Naive thymus-derived CD8-positive, alpha-beta T cell (primary cell): ENCODE data around the gene DES. TPM values are rescaled to one million over a fixed set of nuclear protein-coding genes. Genes with fewer than 3 reads are reported as not detected.
"Not testable (repeated sequence)": the region's sequence is repeated elsewhere in the genome, so short reads cannot be mapped to it uniquely, and the experiment has no call there.

Source experiments
- ATAC-seq, 2 donors: fragments of 150-1000 bp; cut with Tn5 transposase in 1 of 2; sonication (Bioruptor Pico), chemical (Tn5 transposase) in 1 of 2; 1 replicate in 1 of 2; 2 replicates in 1 of 2; pipeline ENCODE4 v1.10.0; 2021; ENCODE audit warnings: mild to moderate bottlenecking in 2 of 2, moderate library complexity in 2 of 2
- POLR2A ChIA-PET: fragments of 350-600 bp; sonication (Branson Sonifier 250); formaldehyde crosslinking; loops from one replicate; lab custom pipeline; 2021; ENCODE audit warnings: antibody characterized with exemption; lab: Charles Lee
- DNase-seq, 10 donors: peaks; one replicate each; pipeline versions ENCODE4 v3.0.0 to v3.0.0-alpha.2; 2020 to 2022
- H3K27ac Mint-ChIP-seq, 10 donors: one replicate each; pipeline ENCODE4 v1.8.0; 2020 to 2022; ENCODE audit warnings: mild to moderate bottlenecking in 10 of 10, mixed read lengths in 10 of 10, moderate library complexity in 4 of 10, inconsistent platforms in 1 of 10
- H3K27me3 Mint-ChIP-seq, 5 donors: one replicate each; pipeline ENCODE4 v1.8.0; 2021 to 2022; ENCODE audit warnings: mixed read lengths in 5 of 5
- H3K36me3 Mint-ChIP-seq, 3 donors: one replicate each; pipeline ENCODE4 v1.8.0; 2020 to 2022; ENCODE audit warnings: mixed read lengths in 3 of 3, mild to moderate bottlenecking in 2 of 3, inconsistent platforms in 1 of 3
- H3K4me1 Mint-ChIP-seq, 4 donors: one replicate each; pipeline ENCODE4 v1.8.0; 2021 to 2022; ENCODE audit warnings: mixed read lengths in 4 of 4
- H3K4me3 Mint-ChIP-seq, 10 donors: one replicate each; pipeline ENCODE4 v1.8.0; 2020 to 2022; ENCODE audit warnings: mild to moderate bottlenecking in 10 of 10, mixed read lengths in 10 of 10, moderate library complexity in 6 of 10, inconsistent platforms in 1 of 10
- H3K9me3 Mint-ChIP-seq, 9 donors: one replicate each; pipeline ENCODE4 v1.8.0; 2020 to 2022; ENCODE audit warnings: mixed read lengths in 9 of 9, mild to moderate bottlenecking in 3 of 9, inconsistent platforms in 1 of 9, moderate library complexity in 1 of 9
- polyA plus RNA-seq, 3 donors: library from polyadenylated mRNA; unstranded; fragments of 300-500 nt; fragmentation: Illumina TruSeq; gene quantifications; one replicate each; pipeline ENCODE4 v1.2.3, GENCODE V29; 2021
- total RNA-seq, 8 experiments: library from RNA in 2 of 8; stranded (reverse) in 2 of 8; gene quantifications; one replicate each; pipeline ENCODE4 v1.2.3 and lab custom pipeline; 2021 to 2026

The DES gene
- total and polyA plus RNA-seq, 5 experiments from 2014 or later, result not detected

- DNase-seq (peak; percentile 83 to 98 (median 94)), ATAC-seq (peak; percentile 58 to 68)
- Mint-ChIP-seq H3K36me3 (peaks cover 0 to 30% (median 7%) of the 10 kb centered on the region in 3 donors), H3K4me3 (peak within 1 kb of the TSS; percentile 90 to 97 (median 94)), H3K27ac (peak within 1 kb of the TSS; percentile 91 to 99 (median 96)), H3K4me1 (peaks cover 4 to 36% (median 23%) of the 10 kb centered on the region in 4 donors), H3K9me3 (no peaks in the 10 kb centered on the region), H3K27me3 (no peaks in the 10 kb centered on the region)
- POLR2A ChIA-PET, result interaction anchor here (0.6 to 2.5 kb wide), 24 partner anchors 9 to 1436 kb away, joined by 3 to 13 read pairs (median 4); partner anchors contain the start of genes AAMP, ABCB6, ANKZF1 and ARPC2
These were observed 30.7 kb upstream of the DES start, which contains the start of gene DNPEP for GRCh38 chr2:219387306-219388120. Gene DNPEP, minus strand, starts transcription at chr2:219387912. Its CDS starts 118 bp downstream, at chr2:219387794.

DNA sequence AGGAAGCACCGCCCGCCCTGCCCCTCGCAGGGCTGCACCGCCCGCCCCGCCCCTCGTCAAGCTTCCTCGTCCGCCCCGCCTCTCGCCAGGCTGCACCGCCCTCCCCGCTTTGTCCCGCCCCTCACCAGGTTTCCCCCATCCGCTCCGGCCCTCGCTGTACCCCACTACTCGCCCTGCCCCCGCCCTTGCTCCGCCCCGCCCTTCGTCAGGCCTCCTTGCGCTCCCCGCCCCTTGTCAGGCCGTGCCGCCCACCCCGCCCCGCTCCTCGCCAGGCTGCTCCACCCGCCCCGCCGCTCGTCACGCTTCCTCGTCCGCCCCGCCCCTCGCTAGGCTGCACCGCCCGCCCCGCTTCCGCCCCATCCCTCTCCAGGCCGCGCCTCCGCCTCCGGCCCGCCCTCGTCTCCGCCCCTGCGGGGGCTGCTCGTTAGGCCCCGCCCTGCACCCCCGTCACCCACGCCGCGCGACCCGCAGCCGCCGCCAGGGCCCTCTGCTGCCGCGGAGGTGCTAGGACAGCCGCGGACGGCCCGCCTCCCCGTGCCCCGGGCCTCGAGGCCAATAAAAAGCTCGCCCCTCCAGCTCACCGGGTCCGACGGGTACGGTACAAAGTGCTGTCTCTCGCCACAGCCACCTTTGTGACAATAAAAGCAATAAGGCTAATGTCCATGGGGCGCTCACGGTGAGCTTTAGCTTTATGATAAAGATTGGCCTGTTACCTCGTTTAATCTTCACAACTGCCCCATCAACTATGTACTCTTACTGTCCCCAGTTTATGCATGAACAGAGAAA, 29.9 kb upstream of the DES start:
- H3K27ac Mint-ChIP-seq, result peak overlapping the region; percentile 25 to 96 (median 92)
- peaks cover 0 to 1% (median 0%) of the 10 kb centered on the region in 5 donors for H3K27me3 Mint-ChIP-seq
- peaks cover 4 to 36% (median 22%) of the 10 kb centered on the region in 4 donors for H3K4me1 Mint-ChIP-seq
- H3K9me3 Mint-ChIP-seq, result no peaks in the 10 kb centered on the region
- POLR2A ChIA-PET, result interaction anchor here (0.6 to 2.5 kb wide), 26 partner anchors 9 to 1172 kb away, joined by 3 to 13 read pairs (median 4); partner anchors contain the start of genes AAMP, ABCB6, ANKZF1 and ARPC2
- H3K36me3 Mint-ChIP-seq, result peaks cover 0 to 24% (median 7%) of the 10 kb centered on the region in 3 donors
- peak overlapping the region; percentile 63 to 97 (median 75) for H3K4me3 Mint-ChIP-seq
- DNase-seq (peak; percentile 95 to 100 (median 99)), ATAC-seq (peak; percentile 78 to 79)

DNA sequence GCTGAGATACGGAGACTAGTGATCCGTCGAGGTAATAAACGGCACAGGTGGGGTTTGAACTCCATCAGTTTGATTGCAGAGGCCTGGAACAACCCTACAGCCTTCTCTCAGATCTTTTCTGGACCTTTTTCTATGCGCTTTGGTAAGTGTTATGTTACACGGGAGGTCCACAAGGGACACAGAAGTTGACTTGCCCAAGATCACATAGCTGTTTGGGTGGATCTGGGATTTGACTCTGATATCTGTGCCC, 29.3 kb upstream of the DES start:
- peaks cover 0 to 1% (median 0%) of the 10 kb centered on the region in 5 donors for H3K27me3 Mint-ChIP-seq
- H3K9me3 Mint-ChIP-seq, result no peaks in the 10 kb centered on the region
- peak overlapping the region; percentile 25 to 96 (median 92) for H3K27ac Mint-ChIP-seq
- DNase-seq, result no peak
- peak overlapping the region; percentile 63 to 96 (median 75) for H3K4me3 Mint-ChIP-seq
- peaks cover 2 to 31% (median 20%) of the 10 kb centered on the region in 4 donors for H3K4me1 Mint-ChIP-seq
- H3K36me3 Mint-ChIP-seq, result peaks cover 0 to 19% (median 5%) of the 10 kb centered on the region in 3 donors
- POLR2A ChIA-PET, result interaction anchor here (0.6 to 2.5 kb wide), 13 partner anchors 8 to 1119 kb away, joined by 3 to 13 read pairs (median 5); partner anchors contain the start of genes AAMP, ANKZF1, ATG9A and BCS1L
- no peak for ATAC-seq

DNA sequence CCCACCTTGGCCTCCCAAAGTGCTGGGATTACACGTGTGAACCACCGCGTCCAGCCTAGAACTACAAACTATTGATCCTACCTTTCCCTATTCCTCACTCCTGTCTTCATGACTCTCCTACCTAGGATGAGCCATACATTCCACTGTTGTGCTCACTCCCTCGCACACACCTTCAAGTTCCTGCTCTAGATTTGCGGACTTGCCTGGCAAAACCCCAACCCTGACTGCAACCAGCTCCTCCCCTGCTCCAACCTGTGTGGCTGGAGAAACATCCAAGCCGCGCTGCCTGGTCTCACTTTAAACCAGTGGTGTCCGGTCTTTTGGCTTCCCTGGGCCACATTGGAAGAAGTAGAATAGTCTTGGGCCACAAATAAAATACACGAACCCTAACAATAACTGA, 25.4 kb upstream of the DES start:
- Mint-ChIP-seq H3K27ac (no peak overlapping the region), H3K4me1 (peaks cover 5 to 20% (median 14%) of the 10 kb centered on the region in 4 donors), H3K36me3 (peaks cover 0 to 2% (median 0%) of the 10 kb centered on the region in 3 donors), H3K9me3 (no peaks in the 10 kb centered on the region), H3K4me3 (no peak overlapping the region), H3K27me3 (peaks cover 0 to 4% (median 0%) of the 10 kb centered on the region in 5 donors)
- ATAC-seq, result no peak
- DNase-seq, result no peak
- POLR2A ChIA-PET, result no interaction called here

GRCh38 chr2:219395056-219395455, 23.1 kb upstream of the DES start:
- H3K27ac Mint-ChIP-seq, H3K9me3 Mint-ChIP-seq, ATAC-seq, DNase-seq, H3K36me3 Mint-ChIP-seq, H3K4me3 Mint-ChIP-seq, H3K27me3 Mint-ChIP-seq, POLR2A ChIA-PET: not testable (repeated sequence)
- H3K4me1 Mint-ChIP-seq, result peaks cover 5 to 13% (median 10%) of the 10 kb centered on the region in 4 donors

DNA sequence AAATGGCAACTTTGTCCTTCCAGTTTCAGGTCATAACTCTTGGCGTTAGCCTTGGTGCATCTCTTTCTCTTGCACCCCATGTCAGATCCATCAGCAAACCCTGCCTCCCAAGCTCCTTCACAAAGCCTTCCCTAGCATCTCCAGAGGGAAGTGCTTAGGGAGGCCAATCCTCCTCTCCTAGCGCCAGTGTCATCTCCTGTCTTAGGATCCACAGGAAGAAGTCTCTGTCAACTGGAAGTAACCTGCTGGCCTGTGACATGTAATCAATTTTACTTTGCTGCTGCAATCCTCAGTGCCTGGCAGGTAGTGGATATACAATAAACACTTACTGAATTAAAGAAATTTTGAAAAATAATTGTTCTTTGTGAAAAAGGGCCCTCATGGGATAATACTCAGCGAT, 22.6 kb upstream of the DES start:
- H3K4me3 Mint-ChIP-seq, result no peak overlapping the region
- ATAC-seq (no peak), DNase-seq (no peak)
- POLR2A ChIA-PET, result no interaction called here
- H3K27me3 Mint-ChIP-seq, result peaks cover 0 to 4% (median 0%) of the 10 kb centered on the region in 5 donors
- peaks cover 0 to 2% (median 0%) of the 10 kb centered on the region in 3 donors for H3K36me3 Mint-ChIP-seq
- H3K27ac Mint-ChIP-seq, result peak overlapping the region in 2 of 10 donors; percentile 68 to 71
- peaks cover 5 to 13% (median 10%) of the 10 kb centered on the region in 4 donors for H3K4me1 Mint-ChIP-seq
- H3K9me3 Mint-ChIP-seq, result no peaks in the 10 kb centered on the region

DNA sequence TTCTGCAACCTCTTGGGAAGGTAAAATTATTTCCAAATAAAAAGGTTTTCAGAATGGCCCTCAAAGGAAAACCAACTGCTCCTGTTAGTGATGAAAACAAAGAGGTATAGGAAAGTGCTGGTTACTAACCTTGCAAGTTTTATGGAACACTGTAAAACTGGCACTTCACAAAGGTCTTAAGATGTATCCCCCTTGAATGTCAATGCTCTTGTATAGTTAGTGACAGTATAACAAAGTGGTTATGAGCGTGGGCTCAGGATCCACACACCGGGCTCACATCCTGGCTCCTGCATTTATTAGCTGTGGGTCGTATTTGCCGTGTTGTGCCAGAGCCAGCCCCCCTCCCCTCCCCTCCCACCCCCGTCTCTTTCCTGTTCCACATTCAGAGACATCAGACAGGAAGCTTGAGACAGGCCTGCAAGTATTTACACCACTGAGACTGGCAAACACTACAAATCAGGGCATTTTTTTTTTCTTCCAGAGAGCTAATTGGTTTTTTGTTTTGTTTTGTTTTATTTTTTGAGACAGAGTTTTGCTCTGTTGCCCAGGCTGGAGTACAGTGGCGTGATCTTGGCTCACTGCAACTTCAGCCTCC, 21.2 kb upstream of the DES start:
- peak overlapping the region in 8 of 10 donors; percentile 14 to 66 (median 48) for H3K4me3 Mint-ChIP-seq
- DNase-seq (peak in 2 of 10 donors; percentile 22 to 29), ATAC-seq (peak; percentile 59 to 80)
- POLR2A ChIA-PET, result interaction anchor here (0.5 to 1.5 kb wide), 3 partner anchors 9 to 149 kb away, joined by 3 to 9 read pairs (median 3); partner anchors contain the start of gene DNPEP
- no peaks in the 10 kb centered on the region for H3K9me3 Mint-ChIP-seq
- H3K27me3 Mint-ChIP-seq, result peaks cover 0 to 4% (median 0%) of the 10 kb centered on the region in 5 donors
- peaks cover 0 to 2% (median 0%) of the 10 kb centered on the region in 3 donors for H3K36me3 Mint-ChIP-seq
- peak overlapping the region; percentile 35 to 92 (median 79) for H3K27ac Mint-ChIP-seq
- H3K4me1 Mint-ChIP-seq, result peaks cover 5 to 13% (median 10%) of the 10 kb centered on the region in 4 donors

DNA sequence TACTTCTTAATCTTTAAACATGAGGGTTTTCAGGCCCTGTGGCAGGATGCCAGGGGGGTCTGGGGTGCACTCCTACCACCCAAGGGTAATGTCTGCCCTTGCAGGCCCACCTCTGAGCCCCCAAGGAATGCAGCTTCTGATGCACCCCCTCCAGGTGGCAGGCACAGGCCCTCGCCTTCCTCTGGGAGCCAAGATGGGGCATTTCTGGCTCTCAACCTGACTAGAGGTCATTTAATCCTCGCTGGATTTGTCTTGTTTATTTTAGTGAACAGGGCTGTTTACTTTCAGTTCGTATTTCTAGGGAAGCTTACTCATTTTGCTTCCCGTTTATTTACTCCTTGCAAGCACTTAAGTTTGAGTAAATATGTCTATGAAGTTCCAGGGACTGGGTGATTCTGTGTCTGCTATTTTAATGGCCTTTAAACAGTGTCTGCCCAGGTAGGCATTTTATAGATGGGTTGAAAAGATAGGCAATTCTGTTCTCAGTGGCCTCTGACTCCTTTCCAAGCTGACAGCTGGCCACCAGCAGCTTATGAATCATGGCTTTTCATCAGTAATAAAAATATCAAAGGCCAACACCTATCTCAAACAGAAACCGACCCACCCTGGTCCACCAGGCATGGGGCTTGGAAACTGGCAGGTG, 19.3 kb upstream of the DES start:
- H3K4me3 Mint-ChIP-seq, result no peak overlapping the region
- H3K9me3 Mint-ChIP-seq, result no peaks in the 10 kb centered on the region
- DNase-seq, result no peak
- peaks cover 5 to 24% (median 15%) of the 10 kb centered on the region in 4 donors for H3K4me1 Mint-ChIP-seq
- peaks cover 0 to 10% (median 1%) of the 10 kb centered on the region in 5 donors for H3K27me3 Mint-ChIP-seq
- no peak for ATAC-seq
- H3K36me3 Mint-ChIP-seq, result peaks cover 0 to 2% (median 0%) of the 10 kb centered on the region in 3 donors
- POLR2A ChIA-PET, result interaction anchor here (0.5 kb wide), 1 partner anchor 732 kb away, joined by 4 read pairs; no protein-coding TSS in a partner anchor
- peak overlapping the region in 1 of 10 donors; percentile 37 for H3K27ac Mint-ChIP-seq

GRCh38 chr2:219399716-219400478, 18.3 kb upstream of the DES start:
- Mint-ChIP-seq H3K4me1 (peaks cover 5 to 24% (median 15%) of the 10 kb centered on the region in 4 donors), H3K9me3 (no peaks in the 10 kb centered on the region), H3K27ac (peak overlapping the region in 2 of 10 donors; percentile 58 to 72), H3K36me3 (no peaks in the 10 kb centered on the region), H3K27me3 (peaks cover 0 to 10% (median 1%) of the 10 kb centered on the region in 5 donors), H3K4me3 (no peak overlapping the region)
- POLR2A ChIA-PET, result no interaction called here
- DNase-seq (no peak), ATAC-seq (no peak)

DNA sequence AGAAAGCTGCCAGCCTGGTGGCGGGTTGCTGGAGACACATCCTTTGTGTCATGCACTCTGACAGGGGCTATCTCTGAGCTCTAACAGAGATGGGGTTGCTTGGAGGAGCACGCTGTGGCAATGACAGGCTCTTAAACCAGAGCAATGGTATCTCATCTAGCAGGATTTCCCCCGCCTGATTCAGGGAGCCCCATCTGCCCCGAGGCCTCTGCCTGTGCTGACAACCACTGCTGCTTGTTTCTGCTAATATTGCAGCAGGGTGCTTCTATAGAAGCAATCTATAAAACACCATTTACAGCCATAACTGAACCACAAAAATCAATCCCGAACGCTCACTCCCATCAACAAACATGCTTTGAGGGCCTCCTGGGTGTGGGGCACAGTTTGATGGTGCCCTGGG, 17.6 kb upstream of the DES start:
- H3K4me1 Mint-ChIP-seq, result peaks cover 5 to 24% (median 15%) of the 10 kb centered on the region in 4 donors
- POLR2A ChIA-PET, result no interaction called here
- peaks cover 0 to 10% (median 1%) of the 10 kb centered on the region in 5 donors for H3K27me3 Mint-ChIP-seq
- H3K36me3 Mint-ChIP-seq, result no peaks in the 10 kb centered on the region
- H3K9me3 Mint-ChIP-seq, result no peaks in the 10 kb centered on the region
- ATAC-seq, result no peak
- no peak overlapping the region for H3K4me3 Mint-ChIP-seq
- no peak for DNase-seq
- peak overlapping the region in 1 of 10 donors; percentile 72 for H3K27ac Mint-ChIP-seq

DNA sequence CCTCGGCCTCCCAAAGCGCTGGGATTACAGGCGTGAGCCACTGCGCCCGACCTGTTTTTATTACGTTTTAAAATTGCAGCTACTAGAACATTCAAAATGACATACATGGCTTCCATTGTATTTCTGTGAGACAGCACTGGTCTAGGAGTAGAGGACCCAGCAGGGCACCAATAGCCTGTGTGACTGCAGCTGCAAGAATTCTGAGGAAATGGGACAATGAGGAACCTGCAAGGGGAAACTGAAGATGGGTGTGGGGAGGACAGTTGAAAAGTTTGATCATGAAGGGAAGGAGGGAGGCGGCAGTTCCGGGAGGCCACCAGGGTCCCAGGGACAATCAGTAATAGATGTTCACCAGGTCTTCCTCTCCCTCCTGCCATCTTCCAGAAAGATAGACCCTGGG, 16.6 kb upstream of the DES start:
- no peak for DNase-seq
- no peaks in the 10 kb centered on the region for H3K36me3 Mint-ChIP-seq
- peaks cover 5 to 24% (median 13%) of the 10 kb centered on the region in 4 donors for H3K4me1 Mint-ChIP-seq
- no peak overlapping the region for H3K4me3 Mint-ChIP-seq
- H3K27ac Mint-ChIP-seq, result no peak overlapping the region
- peaks cover 0 to 10% (median 1%) of the 10 kb centered on the region in 5 donors for H3K27me3 Mint-ChIP-seq
- H3K9me3 Mint-ChIP-seq, result no peaks in the 10 kb centered on the region
- no peak for ATAC-seq
- POLR2A ChIA-PET, result no interaction called here
